Endodermal cell (in vitro differentiated cells): ENCODE results near the gene RPS6KA2. TPM values are rescaled to one million over a fixed set of nuclear protein-coding genes. Genes with fewer than 3 reads are reported as not detected.

Experiments used
- DNase-seq: peaks from one replicate; pipeline ENCODE4 v3.0.0-alpha.2; 2017
- H3K27ac ChIP-seq: 2 replicates; pipeline ENCODE4 v1.5.1; 2013; ENCODE audit warnings: mild to moderate bottlenecking, low read depth, low read length, moderate library complexity
- H3K27me3 ChIP-seq: 2 replicates; pipeline ENCODE4 v1.6.1; 2013; ENCODE audit warnings: mild to moderate bottlenecking, low read length, moderate library complexity; ENCODE audit not compliant: insufficient read depth, control insufficient read depth, poor library complexity, severe bottlenecking
- H3K36me3 ChIP-seq: 2 replicates; pipeline ENCODE4 v1.7.0; 2013; ENCODE audit warnings: mild to moderate bottlenecking, low read length, moderate library complexity; ENCODE audit not compliant: control insufficient read depth, insufficient read depth
- H3K4me1 ChIP-seq: one replicate; pipeline ENCODE4 v1.7.0; 2013; ENCODE audit warnings: low read length; ENCODE audit not compliant: control insufficient read depth, insufficient read depth
- H3K4me3 ChIP-seq: 2 replicates; pipeline ENCODE4 v1.5.1; 2013; ENCODE audit warnings: mild to moderate bottlenecking, low read length, moderate library complexity
- H3K9ac ChIP-seq: 2 replicates; pipeline ENCODE4 v1.6.1; 2013; ENCODE audit warnings: mild to moderate bottlenecking, low read length, moderate library complexity; ENCODE audit not compliant: poor library complexity, severe bottlenecking; ENCODE audit errors: extremely low read depth
- H3K9me3 ChIP-seq: 2 replicates; pipeline ENCODE4 v1.6.1; 2013; ENCODE audit warnings: mild to moderate bottlenecking, low read length, moderate library complexity; ENCODE audit not compliant: control insufficient read depth
- H3K27ac Mint-ChIP-seq: 2 replicates; pipeline ENCODE4 v1.8.0; 2020; ENCODE audit warnings: mixed read lengths
- H3K27me3 Mint-ChIP-seq: 2 replicates; pipeline ENCODE4 v1.8.0; 2021; ENCODE audit warnings: mild to moderate bottlenecking, mixed read lengths; ENCODE audit not compliant: insufficient read depth
- H3K36me3 Mint-ChIP-seq: 2 replicates; pipeline ENCODE4 v1.8.0; 2020; ENCODE audit warnings: low read depth, mixed read lengths
- H3K4me1 Mint-ChIP-seq: 2 replicates; pipeline ENCODE4 v1.8.0; 2020; ENCODE audit warnings: mixed read lengths
- H3K4me3 Mint-ChIP-seq: 2 replicates; pipeline ENCODE4 v1.8.0; 2020; ENCODE audit warnings: mild to moderate bottlenecking, moderate library complexity, mixed read lengths
- H3K9me3 Mint-ChIP-seq: 2 replicates; pipeline ENCODE4 v1.8.0; 2020; ENCODE audit warnings: mild to moderate bottlenecking, mixed read lengths
- WGBS, 2 experiments: methylation state at CpG; one replicate each; pipeline versions ENCODE4 v1.1.5 to v1.1.7; 2013; ENCODE audit warnings: missing lambda C conversion rate in 2 of 2, mixed read lengths in 1 of 2; ENCODE audit not compliant: insufficient coverage in 1 of 2, insufficient read length in 1 of 2; 5-methylcytosine and 5-hydroxymethylcytosine counted together
- microRNA-seq: library from miRNA; unstranded; fragments of <30 nt; microRNA quantifications from one replicate; pipeline ENCODE4 v1.2.0, GENCODE V29; 2020; ENCODE audit warnings: borderline microRNAs expressed
- total RNA-seq, 2 donors: library from RNA; stranded (reverse); fragmentation: NEBNext Ultra II Directional in 1 of 2; extraction: Animal tissue kit (Norgen Biotek cat#: 25700) in 1 of 2; gene quantifications; 2 replicates in 1 of 2; 3 replicates in 1 of 2; pipeline ENCODE4 v1.2.1, GENCODE V29; 2021
- TF ChIP-seq, protein P1 (sequence below): fragments of 200-600 bp; sonication (generic); conservative IDR thresholded peaks from 2 replicates; pipeline ENCODE4 v1.5.0; 2021; ENCODE audit warnings: antibody characterized with exemption, mild to moderate bottlenecking

RPS6KA2 gene
- total RNA-seq, 2 donors from 2014 or later = 17.9 to 23.9 TPM

DNA sequence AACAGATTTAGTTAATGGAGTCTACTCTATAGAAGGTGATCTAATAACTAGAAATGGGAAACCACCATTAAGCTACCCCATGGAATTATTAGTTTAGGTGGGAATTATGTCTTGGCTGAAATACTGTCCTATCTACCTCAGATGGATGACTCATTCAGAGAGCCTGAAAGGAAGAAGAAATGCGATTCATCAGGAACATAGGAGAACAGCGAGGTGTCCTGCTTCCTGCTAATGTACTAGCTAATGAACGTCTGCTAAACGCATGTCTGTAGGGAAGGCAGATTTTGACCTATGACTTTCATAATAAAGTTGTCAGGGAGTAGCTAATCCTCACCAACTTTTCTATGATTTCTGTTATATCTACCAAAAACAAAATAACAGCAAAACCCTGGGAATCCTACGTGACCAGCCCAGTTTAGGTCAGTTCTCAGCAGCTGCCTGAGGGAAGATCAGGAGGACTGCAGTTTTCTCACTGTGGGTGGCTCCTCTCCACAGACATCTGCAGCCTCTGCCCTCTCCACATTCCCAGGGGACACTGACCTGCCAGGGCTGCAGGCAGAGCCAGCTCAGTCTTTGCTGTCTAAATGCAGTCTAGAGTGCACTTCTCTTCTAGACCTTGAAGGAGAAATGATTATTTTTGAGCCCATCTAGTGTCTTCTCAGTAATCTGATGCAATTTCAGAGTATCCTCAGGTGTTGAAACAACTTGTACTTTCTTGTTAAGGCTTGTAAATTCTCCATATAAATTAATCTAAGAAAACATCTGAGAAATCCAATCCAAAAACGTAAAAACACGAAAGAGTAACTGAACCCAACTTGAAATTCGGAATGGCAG lies 266.6 kb downstream of the RPS6KA2 start:
- Histone ChIP-seq H3K9ac (no peak overlapping the region), H3K36me3 (peaks cover 4% of the 10 kb centered on the region), H3K27ac (no peak overlapping the region), H3K9me3 (no peaks in the 10 kb centered on the region), H3K4me1 (no peaks in the 10 kb centered on the region), H3K4me3 (no peak overlapping the region), H3K27me3 (no peaks in the 10 kb centered on the region)
- TF ChIP-seq, protein P1, sequence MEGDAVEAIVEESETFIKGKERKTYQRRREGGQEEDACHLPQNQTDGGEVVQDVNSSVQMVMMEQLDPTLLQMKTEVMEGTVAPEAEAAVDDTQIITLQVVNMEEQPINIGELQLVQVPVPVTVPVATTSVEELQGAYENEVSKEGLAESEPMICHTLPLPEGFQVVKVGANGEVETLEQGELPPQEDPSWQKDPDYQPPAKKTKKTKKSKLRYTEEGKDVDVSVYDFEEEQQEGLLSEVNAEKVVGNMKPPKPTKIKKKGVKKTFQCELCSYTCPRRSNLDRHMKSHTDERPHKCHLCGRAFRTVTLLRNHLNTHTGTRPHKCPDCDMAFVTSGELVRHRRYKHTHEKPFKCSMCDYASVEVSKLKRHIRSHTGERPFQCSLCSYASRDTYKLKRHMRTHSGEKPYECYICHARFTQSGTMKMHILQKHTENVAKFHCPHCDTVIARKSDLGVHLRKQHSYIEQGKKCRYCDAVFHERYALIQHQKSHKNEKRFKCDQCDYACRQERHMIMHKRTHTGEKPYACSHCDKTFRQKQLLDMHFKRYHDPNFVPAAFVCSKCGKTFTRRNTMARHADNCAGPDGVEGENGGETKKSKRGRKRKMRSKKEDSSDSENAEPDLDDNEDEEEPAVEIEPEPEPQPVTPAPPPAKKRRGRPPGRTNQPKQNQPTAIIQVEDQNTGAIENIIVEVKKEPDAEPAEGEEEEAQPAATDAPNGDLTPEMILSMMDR = no peak
- Mint-ChIP-seq H3K27me3 (no peaks in the 10 kb centered on the region), H3K9me3 (no peaks in the 10 kb centered on the region), H3K4me3 (no peak overlapping the region), H3K36me3 (no peaks in the 10 kb centered on the region), H3K4me1 (peaks cover 3% of the 10 kb centered on the region), H3K27ac (no peak overlapping the region)
- DNase-seq = no peak
- 88 to 94% methylated on average over 5 to 8 of the region's 8 CpGs for WGBS, 2 experiments

Small RNA genes within 50 kb of the gene (microRNA-seq; reads per million reads assigned to microRNA genes)
- not detected for gene MIR1913

Other genes starting within 250 kb of the RPS6KA2 start
- 1 to 10 TPM; 8.2 to 8.7 TPM for gene MPC1, start 244.3 kb downstream of the RPS6KA2 start, total RNA-seq
- gene RAMACL, start 40.6 kb downstream of the RPS6KA2 start, total RNA-seq = 1 to 10 TPM in 1 of 2 donors, under 1 TPM in 1; 0.80 to 2.5 TPM